LHCN-M2 (cell line): ENCODE data around the gene GPR162. TPM values are rescaled to one million over a fixed set of nuclear protein-coding genes. Genes with fewer than 3 reads are reported as not detected.
A peak's percentile ranks its signal among the peaks of the same experiment; 100 is the strongest.

ENCODE experiments used
- DNase-seq: peaks from one replicate; pipeline ENCODE4 v3.0.0-alpha.2; 2012; ENCODE audit warnings: low read depth
- polyA plus RNA-seq: library from polyadenylated mRNA; unstranded; fragments of >200 nt; gene quantifications from one replicate; pipeline ENCODE4 v1.2.1, GENCODE V29; 2012; ENCODE audit warnings: missing spikeins
- total RNA-seq: library from RNA; depleted of rRNA; stranded (reverse); fragments of >200 nt; gene quantifications from 2 replicates; pipeline ENCODE4 v1.2.3, GENCODE V29; 2014; rRNA removed

The GPR162 gene, protein sequence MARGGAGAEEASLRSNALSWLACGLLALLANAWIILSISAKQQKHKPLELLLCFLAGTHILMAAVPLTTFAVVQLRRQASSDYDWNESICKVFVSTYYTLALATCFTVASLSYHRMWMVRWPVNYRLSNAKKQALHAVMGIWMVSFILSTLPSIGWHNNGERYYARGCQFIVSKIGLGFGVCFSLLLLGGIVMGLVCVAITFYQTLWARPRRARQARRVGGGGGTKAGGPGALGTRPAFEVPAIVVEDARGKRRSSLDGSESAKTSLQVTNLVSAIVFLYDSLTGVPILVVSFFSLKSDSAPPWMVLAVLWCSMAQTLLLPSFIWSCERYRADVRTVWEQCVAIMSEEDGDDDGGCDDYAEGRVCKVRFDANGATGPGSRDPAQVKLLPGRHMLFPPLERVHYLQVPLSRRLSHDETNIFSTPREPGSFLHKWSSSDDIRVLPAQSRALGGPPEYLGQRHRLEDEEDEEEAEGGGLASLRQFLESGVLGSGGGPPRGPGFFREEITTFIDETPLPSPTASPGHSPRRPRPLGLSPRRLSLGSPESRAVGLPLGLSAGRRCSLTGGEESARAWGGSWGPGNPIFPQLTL
- total RNA-seq, result 2.0 TPM in 2 replicates
- 1.7 TPM for polyA plus RNA-seq

DNA sequence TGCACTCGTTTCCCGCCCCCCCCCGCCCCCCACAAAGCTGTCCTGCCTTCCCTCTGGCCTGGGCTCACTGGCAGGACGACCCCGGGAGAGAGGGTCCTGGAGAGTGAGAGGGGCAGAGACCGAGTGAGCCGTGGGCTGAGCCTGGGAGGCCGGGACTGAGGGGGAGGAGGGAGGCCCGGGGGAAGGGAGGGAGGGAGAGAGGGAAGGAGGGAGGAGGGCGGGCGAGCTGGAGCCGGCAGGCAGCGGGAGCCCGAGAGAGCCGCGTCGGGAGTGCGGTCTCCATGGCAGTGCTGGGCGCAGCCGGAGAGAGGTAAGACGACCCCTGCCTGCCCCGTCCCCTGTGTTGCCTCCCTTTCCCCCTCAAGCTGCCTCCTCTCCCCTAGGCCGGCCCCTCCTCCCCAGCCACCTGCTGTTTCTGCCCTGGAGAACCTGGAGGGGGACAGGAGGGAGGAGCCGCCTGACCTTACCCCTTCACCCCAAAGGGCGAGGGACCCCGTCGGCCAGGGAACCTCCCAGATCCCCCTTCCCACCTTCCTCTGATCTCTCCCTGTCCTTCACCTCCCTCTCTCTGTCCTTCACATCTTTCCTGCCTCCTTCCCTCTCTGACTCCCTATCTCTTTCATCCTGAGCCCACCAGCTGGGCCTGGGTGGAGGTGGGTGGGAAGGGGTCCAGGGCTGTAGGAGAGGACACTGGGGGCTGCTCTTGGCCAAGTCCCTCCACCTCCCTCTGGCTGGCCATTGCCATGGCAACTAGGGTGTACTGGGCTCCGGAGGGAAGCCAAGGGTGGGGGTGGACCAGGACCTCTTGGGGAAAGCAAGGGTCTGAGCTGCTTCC, at the start of gene GPR162:
GPR162 (plus strand) TSS at position 231 of the 835 bp plus-strand sequence. CDS start 2,078 bp downstream, outside the sequence.
- peak; percentile 21 for DNase-seq

- DNase-seq, result no peak
Observed at GRCh38 chr12:6772331-6772695, 49.3 kb upstream of the GPR162 start, which contains the start of gene LAG3. LAG3 (plus strand) TSS chr12:6772520; CDS start chr12:6772853, 333 bp downstream.

- no peak for DNase-seq
Observed at GRCh38 chr12:6772726-6773589, 48.7 kb upstream of the GPR162 start.

GRCh38 chr12:6773590-6774351, 47.9 kb upstream of the GPR162 start:
- DNase-seq, result no peak

DNA sequence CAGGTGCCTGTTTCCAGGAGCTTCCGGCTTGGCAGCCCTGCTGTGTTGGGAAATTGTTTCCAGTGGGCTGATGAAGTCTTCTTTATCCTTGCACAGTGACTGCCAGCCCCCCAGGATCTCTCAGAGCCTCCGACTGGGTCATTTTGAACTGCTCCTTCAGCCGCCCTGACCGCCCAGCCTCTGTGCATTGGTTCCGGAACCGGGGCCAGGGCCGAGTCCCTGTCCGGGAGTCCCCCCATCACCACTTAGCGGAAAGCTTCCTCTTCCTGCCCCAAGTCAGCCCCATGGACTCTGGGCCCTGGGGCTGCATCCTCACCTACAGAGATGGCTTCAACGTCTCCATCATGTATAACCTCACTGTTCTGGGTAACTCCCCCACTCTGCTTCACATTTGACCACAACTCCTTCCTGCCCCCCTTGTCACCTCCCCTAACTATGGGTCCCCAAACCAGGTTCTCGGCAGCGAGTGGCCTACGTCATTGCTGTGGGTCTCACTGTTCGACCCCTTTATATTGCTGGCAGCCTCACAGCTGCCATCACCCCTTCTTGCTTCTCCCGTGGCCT, 47.0 kb upstream of the GPR162 start:
- DNase-seq, result no peak

DNA sequence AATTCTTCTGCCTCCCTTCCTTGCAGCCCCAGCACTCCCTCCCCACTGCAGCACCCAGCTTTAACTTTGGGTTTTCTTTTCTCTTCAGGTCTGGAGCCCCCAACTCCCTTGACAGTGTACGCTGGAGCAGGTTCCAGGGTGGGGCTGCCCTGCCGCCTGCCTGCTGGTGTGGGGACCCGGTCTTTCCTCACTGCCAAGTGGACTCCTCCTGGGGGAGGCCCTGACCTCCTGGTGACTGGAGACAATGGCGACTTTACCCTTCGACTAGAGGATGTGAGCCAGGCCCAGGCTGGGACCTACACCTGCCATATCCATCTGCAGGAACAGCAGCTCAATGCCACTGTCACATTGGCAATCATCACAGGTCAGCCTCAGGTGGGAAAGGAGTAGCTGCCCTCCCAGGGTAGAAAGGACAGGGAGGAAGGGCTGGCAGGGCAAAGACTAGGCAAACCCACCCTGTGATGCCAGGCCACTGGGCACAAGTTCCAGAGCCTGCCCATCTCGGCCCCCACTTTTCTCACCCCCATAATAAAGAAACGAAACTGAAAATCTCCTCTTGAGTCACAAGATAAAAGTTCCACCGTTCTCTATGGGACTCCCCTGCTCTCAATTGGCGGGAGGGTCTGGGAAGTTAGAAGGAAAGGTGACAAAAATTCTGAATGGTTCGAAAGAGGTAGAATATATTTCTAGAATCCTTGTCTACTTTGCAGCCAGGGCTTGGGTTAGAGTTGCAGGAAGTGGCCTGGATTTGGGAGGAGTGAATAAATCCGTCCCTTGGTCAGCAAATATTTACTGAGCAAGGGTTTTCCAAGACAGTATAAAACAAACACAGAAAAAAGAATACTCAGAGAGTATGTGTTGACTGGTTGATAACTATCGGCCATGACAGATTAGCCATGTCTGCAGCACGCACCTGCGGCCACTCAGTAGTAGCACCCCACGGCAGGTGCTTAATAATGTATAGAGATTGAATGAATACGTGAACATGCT, 46.1 kb upstream of the GPR162 start:
- no peak for DNase-seq

DNA sequence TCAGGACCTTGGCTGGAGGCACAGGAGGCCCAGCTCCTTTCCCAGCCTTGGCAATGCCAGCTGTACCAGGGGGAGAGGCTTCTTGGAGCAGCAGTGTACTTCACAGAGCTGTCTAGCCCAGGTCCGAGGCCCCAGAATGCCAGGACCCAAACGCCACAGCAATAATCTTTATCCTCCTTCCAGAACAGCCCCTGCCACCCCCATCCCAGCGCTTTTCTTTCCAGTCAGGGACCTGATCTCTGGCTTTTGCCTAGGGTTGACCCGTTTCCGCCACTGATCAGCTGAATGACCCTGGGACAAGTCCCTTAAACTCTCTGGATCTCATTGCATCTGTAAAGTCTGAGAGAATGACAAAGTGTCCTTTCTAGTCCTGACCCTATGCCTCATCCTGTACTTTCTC, 44.2 kb upstream of the GPR162 start:
- no peak for DNase-seq

DNA sequence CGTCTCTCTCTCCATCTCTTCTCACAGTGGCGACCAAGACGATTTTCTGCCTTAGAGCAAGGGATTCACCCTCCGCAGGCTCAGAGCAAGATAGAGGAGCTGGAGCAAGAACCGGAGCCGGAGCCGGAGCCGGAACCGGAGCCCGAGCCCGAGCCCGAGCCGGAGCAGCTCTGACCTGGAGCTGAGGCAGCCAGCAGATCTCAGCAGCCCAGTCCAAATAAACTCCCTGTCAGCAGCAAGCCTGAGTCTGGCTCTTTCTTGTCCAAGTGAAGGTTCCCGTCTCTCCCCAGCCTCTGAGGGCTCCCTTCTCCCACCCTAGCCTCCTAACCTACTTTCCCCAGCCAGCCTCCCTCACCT, 43.4 kb upstream of the GPR162 start:
- no peak for DNase-seq

GRCh38 chr12:6778574-6779550, 42.8 kb upstream of the GPR162 start:
- peak; percentile 90 for DNase-seq

DNA sequence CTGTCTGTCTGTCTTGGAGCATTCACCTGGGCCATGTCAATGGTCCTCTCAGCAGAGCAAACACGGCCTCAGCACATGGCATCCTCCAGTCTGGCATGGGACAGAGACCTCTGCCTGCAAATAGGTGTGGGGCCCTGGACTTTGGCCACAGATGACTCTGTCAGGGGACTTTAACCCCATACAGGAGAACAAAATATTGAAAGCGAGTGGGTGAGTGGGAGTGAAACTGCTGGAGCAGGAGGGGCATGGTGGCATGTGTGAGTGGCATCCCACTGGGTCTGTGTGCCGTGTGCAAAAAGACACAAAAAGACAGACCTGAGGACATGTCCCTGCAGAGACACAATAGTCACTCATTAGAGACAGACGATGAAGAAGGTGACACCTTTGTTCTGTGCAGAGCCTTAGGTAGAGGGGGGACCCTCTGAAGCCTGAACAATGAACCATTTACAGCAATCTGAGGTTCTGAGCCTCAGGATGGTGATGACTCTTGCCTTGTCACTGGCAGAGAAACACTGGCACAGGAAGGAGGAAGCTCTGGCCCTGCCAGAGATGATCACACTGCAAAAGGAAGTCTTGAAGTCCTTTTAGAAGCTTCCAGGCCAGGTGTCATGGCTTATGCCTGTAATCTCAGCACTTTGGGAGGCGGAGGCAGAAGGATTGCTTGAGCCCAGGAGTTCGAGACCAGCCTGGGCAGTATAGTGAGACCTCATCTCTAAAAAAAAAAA, 41.8 kb upstream of the GPR162 start:
- DNase-seq, result no peak

GRCh38 chr12:6780573-6780972, 41.0 kb upstream of the GPR162 start:
- no peak for DNase-seq

DNA sequence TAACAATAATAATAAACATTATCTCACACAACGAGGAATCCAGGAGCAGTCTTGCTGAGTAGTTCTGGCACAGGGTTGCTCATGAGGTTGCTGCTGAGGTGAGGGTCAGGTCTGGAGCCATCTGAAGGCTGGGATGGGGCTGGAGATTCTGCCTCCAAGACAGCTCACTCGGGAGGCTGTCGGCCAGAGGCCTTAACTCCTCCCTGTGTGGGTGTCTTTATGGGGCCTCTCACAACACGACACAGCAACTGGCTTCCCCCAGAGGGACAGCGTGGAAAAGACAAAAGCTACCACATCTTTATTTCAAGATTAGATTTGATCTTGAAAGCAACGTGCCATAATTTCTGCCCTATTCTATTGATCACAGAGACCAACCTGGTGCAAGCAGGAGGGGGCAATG, 39.5 kb upstream of the GPR162 start:
- no peak for DNase-seq

DNA sequence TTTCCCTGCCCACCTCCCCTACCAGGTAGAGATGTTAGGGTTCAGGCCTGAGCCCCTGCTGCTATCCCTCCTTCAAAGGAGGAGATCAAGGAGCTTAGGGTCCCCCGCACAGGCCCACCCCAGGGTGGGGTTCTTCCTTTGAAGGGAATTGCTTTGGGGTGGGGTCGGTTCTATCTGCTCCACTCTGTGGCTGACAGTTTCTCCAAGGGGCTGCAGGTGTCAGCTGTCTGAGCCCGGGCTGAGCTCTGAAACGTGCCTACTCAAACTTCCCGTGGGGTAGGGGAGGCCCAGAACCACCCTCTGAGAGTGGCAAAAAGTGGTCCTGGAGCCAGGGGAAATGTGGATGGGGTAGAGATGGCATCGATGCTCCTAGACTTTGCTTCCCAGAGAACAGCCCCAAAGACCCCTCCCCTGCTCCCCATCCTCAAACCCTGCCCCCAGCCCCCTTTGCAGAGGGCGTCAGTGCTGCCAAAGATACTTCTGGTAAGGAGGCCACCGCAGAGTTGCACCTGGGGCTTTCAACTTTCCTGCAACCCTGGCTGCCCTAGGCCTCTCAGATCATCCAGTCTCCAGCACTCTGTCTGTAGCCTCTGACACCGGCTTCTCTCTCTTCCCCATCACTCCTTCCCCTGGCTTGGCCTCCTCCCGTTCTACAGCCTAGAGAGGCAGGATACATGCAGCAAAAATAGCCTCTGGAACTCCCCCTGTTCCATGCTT, 38.6 kb upstream of the GPR162 start:
- no peak for DNase-seq

- DNase-seq, result no peak
Observed at GRCh38 chr12:6783828-6784227, 37.8 kb upstream of the GPR162 start.

- DNase-seq, result no peak
Observed at GRCh38 chr12:6784296-6784695, 37.3 kb upstream of the GPR162 start.

DNA sequence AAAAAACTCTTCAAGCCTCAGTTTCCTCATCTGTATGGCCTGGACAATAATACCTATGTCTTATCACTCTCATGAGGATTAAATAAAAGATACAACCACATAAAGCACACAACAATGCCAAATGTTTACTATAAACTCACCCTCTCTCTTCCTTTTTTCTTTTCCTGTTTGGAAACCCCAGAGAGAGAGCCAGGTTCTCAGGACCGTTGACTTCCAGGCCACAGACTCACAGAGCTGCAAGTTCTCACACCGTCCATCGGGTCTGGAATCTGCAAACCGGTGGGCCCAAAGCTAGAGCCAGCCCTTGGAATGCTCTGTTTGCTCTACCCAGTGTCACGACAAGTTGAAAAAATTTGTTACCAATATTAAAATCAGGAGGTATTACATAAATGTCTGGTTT, 36.9 kb upstream of the GPR162 start:
- DNase-seq, result no peak
